ENCODE measurements around the gene DAO.

DNA sequence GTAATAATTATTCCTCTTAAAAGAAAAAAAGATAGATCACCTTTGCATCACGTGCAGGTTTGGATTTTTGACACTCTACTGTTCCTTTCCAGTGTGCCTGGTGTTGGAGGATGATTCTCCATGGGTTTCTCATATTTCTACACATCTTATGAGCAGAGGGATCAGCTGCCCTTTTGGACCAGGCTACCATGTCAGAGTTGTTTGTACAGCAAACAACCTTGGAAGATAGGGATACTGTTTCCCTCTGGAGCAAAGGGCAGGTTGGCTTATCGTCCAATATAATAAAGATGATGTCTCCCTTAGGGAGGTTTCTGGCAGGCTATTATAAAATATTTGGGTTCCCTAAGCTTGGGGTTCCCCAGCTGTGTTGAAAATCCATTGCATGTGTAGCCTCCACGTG lies 42.1 kb downstream of the DAO start:
- TF ChIP-seq, protein P1, sequence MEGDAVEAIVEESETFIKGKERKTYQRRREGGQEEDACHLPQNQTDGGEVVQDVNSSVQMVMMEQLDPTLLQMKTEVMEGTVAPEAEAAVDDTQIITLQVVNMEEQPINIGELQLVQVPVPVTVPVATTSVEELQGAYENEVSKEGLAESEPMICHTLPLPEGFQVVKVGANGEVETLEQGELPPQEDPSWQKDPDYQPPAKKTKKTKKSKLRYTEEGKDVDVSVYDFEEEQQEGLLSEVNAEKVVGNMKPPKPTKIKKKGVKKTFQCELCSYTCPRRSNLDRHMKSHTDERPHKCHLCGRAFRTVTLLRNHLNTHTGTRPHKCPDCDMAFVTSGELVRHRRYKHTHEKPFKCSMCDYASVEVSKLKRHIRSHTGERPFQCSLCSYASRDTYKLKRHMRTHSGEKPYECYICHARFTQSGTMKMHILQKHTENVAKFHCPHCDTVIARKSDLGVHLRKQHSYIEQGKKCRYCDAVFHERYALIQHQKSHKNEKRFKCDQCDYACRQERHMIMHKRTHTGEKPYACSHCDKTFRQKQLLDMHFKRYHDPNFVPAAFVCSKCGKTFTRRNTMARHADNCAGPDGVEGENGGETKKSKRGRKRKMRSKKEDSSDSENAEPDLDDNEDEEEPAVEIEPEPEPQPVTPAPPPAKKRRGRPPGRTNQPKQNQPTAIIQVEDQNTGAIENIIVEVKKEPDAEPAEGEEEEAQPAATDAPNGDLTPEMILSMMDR (IDR thresholded peaks at IDR 0.05 in 4 of 5, conservative IDR thresholded peaks at IDR 0.05 in 1 of 5): no peak
- TF ChIP-seq POLR2A (IDR thresholded peaks at IDR 0.05): no peak
